Chondrocyte (in vitro differentiated cells): ENCODE data around the gene DPH2. TPM values are rescaled to one million over a fixed set of nuclear protein-coding genes. Genes with fewer than 3 reads are reported as not detected.

Experiments used
- DNase-seq: peaks from one replicate; pipeline ENCODE4 v3.0.0; 2021; ENCODE audit warnings: mixed read lengths, low spot score
- H3K27ac Mint-ChIP-seq: one replicate; pipeline ENCODE4 v1.8.0; 2021; ENCODE audit warnings: mild to moderate bottlenecking, moderate library complexity, mixed read lengths; ENCODE audit not compliant: unreplicated experiment
- H3K27me3 Mint-ChIP-seq: 2 replicates; pipeline ENCODE4 v1.8.0; 2021; ENCODE audit warnings: low read depth, mixed read lengths
- H3K36me3 Mint-ChIP-seq: 2 replicates; pipeline ENCODE4 v1.8.0; 2021; ENCODE audit warnings: low read depth, mixed read lengths
- H3K4me1 Mint-ChIP-seq: 2 replicates; pipeline ENCODE4 v1.8.0; 2021; ENCODE audit warnings: low read depth, mild to moderate bottlenecking, mixed read lengths
- H3K4me3 Mint-ChIP-seq: one replicate; pipeline ENCODE4 v1.8.0; 2021; ENCODE audit warnings: mild to moderate bottlenecking, moderate library complexity, mixed read lengths; ENCODE audit not compliant: unreplicated experiment
- H3K9me3 Mint-ChIP-seq: 2 replicates; pipeline ENCODE4 v1.8.0; 2021; ENCODE audit warnings: low read depth, mixed read lengths
- CTCF ChIP-seq: fragments of 200-600 bp; sonication (generic); IDR thresholded peaks from 2 replicates; pipeline ENCODE4 v1.5.0; 2021; ENCODE audit warnings: antibody characterized with exemption, mild to moderate bottlenecking, moderate library complexity
- total RNA-seq: library from RNA; stranded (reverse); gene quantifications from 3 replicates; pipeline ENCODE4 v1.2.1, GENCODE V29; 2021

Gene DPH2
- total RNA-seq, 1 donor from 2014 or later: 22.4 TPM

- no peak for DNase-seq
- Mint-ChIP-seq H3K27ac (peak overlapping the region; percentile 80), H3K27me3 (no peaks in the 10 kb centered on the region), H3K36me3 (peaks cover 24% of the 10 kb centered on the region), H3K9me3 (no peaks in the 10 kb centered on the region), H3K4me3 (peak overlapping the region; percentile 39), H3K4me1 (peaks cover 55% of the 10 kb centered on the region)
- no peak for TF ChIP-seq CTCF
These were observed 7.8 kb downstream of the DPH2 start for GRCh38 chr1:43977376-43978263.

GRCh38 chr1:43978264-43978550 lies 8.4 kb downstream of the DPH2 start:
- Mint-ChIP-seq H3K27ac (peak overlapping the region; percentile 80), H3K9me3 (no peaks in the 10 kb centered on the region), H3K4me3 (peak overlapping the region; percentile 83), H3K27me3 (no peaks in the 10 kb centered on the region), H3K4me1 (peaks cover 61% of the 10 kb centered on the region), H3K36me3 (peaks cover 30% of the 10 kb centered on the region)
- no peak for TF ChIP-seq CTCF
- no peak for DNase-seq

GRCh38 chr1:43978551-43979260 lies 8.9 kb downstream of the DPH2 start, which contains the start of gene B4GALT2:
Gene B4GALT2, plus strand, starts transcription at chr1:43979210. Its CDS starts 1,951 bp downstream, at chr1:43981161.
- H3K27me3 Mint-ChIP-seq: no peaks in the 10 kb centered on the region
- H3K4me3 Mint-ChIP-seq: peak within 1 kb of the TSS; percentile 91
- H3K27ac Mint-ChIP-seq: peak within 1 kb of the TSS; percentile 90
- DNase-seq: no peak
- no peaks in the 10 kb centered on the region for H3K9me3 Mint-ChIP-seq
- peaks cover 34% of the 10 kb centered on the region for H3K36me3 Mint-ChIP-seq
- peaks cover 63% of the 10 kb centered on the region for H3K4me1 Mint-ChIP-seq
- TF ChIP-seq CTCF: no peak

GRCh38 chr1:43979261-43979527 lies 9.4 kb downstream of the DPH2 start:
- Mint-ChIP-seq H3K4me1 (peaks cover 58% of the 10 kb centered on the region), H3K9me3 (no peaks in the 10 kb centered on the region)

More at GRCh38 chr1:43979261-43979527, 9.4 kb downstream of the DPH2 start:
- Mint-ChIP-seq H3K4me3 (no peak overlapping the region), H3K36me3 (peaks cover 35% of the 10 kb centered on the region), H3K27me3 (no peaks in the 10 kb centered on the region), H3K27ac (no peak overlapping the region)
- no peak for DNase-seq
- no peak for TF ChIP-seq CTCF
